A549 (cell line): ENCODE measurements around the gene ENPEP.

ENCODE experiments used
- BHLHE40 ChIP-seq: IDR thresholded peaks from 2 replicates; pipeline ENCODE4 v1.6.1; 2012; ENCODE audit warnings: low read depth, low read length, inconsistent platforms
- CBX8 ChIP-seq: fragments of 200-600 bp; sonication (generic); IDR thresholded peaks from 2 replicates; pipeline ENCODE4 v1.6.1; 2016
- PHF8 ChIP-seq: fragments of 200-600 bp; sonication (generic); IDR thresholded peaks from 2 replicates; pipeline ENCODE4 v1.6.1; 2016; ENCODE audit warnings: low read depth, mild to moderate bottlenecking, antibody characterized with exemption, moderate library complexity, borderline replicate concordance
- POLR2A ChIP-seq: IDR thresholded peaks from 2 replicates; pipeline ENCODE4 v1.6.1; 2012; ENCODE audit warnings: mild to moderate bottlenecking, low read length
- POLR2AphosphoS2 ChIP-seq: conservative IDR thresholded peaks from 2 replicates; pipeline ENCODE4 v1.6.1; 2012; ENCODE audit warnings: low read length, improper control_type of control experiment, inconsistent platforms
- REST ChIP-seq: fragments of 200-600 bp; sonication (generic); IDR thresholded peaks from 2 replicates; pipeline ENCODE4 v1.6.1; 2016; ENCODE audit warnings: antibody characterized with exemption, mild to moderate bottlenecking, moderate library complexity
- ZC3H11A ChIP-seq: fragments of 450-650 bp; IDR thresholded peaks from 2 replicates; pipeline ENCODE4 v1.6.1; 2014; ENCODE audit warnings: antibody characterized with exemption, mild to moderate bottlenecking
- ZNF302 ChIP-seq: fragments of 250-450 bp; sonication (Bioruptor Pico); IDR thresholded peaks from 2 replicates; pipeline ENCODE4 v1.9.0; 2021; ENCODE audit warnings: inconsistent platforms, mild to moderate bottlenecking, moderate library complexity
- TF ChIP-seq, protein P1 (sequence below): fragments of >200 bp; sonication (Bioruptor Twin); formaldehyde crosslinking; IDR thresholded peaks from 3 replicates; pipeline ENCODE4 v1.5.1; 2016

GRCh38 chr4:110514889-110515479 is 39.0 kb downstream of the ENPEP start:
- TF ChIP-seq, protein P1, sequence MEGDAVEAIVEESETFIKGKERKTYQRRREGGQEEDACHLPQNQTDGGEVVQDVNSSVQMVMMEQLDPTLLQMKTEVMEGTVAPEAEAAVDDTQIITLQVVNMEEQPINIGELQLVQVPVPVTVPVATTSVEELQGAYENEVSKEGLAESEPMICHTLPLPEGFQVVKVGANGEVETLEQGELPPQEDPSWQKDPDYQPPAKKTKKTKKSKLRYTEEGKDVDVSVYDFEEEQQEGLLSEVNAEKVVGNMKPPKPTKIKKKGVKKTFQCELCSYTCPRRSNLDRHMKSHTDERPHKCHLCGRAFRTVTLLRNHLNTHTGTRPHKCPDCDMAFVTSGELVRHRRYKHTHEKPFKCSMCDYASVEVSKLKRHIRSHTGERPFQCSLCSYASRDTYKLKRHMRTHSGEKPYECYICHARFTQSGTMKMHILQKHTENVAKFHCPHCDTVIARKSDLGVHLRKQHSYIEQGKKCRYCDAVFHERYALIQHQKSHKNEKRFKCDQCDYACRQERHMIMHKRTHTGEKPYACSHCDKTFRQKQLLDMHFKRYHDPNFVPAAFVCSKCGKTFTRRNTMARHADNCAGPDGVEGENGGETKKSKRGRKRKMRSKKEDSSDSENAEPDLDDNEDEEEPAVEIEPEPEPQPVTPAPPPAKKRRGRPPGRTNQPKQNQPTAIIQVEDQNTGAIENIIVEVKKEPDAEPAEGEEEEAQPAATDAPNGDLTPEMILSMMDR = peak; percentile 59
- TF ChIP-seq CBX8 = no peak
- TF ChIP-seq PHF8 = no peak
- no peak for TF ChIP-seq ZC3H11A
- no peak for TF ChIP-seq POLR2A
- TF ChIP-seq POLR2AphosphoS2 = no peak
- TF ChIP-seq ZNF302 (CRISPR knock-in tag) = no peak
- no peak for TF ChIP-seq BHLHE40
- TF ChIP-seq REST = no peak
